Stimulated activated naive CD8-positive, alpha-beta T cell treated with anti-CD3 and anti-CD28 coated beads, Interleukin-15, Interleukin-2, amounts not matched to agents 100 U/mL and 50 U/mL, for 24 hours (primary cell): ENCODE data around the gene DNAJC15.

Source experiments
- ATAC-seq: fragments of 150-1000 bp; cut with Tn5 transposase; one replicate; pipeline ENCODE4 v1.10.0; 2021
- DNase-seq: peaks from one replicate; pipeline ENCODE4 v3.0.0; 2021

Gene DNAJC15

DNA sequence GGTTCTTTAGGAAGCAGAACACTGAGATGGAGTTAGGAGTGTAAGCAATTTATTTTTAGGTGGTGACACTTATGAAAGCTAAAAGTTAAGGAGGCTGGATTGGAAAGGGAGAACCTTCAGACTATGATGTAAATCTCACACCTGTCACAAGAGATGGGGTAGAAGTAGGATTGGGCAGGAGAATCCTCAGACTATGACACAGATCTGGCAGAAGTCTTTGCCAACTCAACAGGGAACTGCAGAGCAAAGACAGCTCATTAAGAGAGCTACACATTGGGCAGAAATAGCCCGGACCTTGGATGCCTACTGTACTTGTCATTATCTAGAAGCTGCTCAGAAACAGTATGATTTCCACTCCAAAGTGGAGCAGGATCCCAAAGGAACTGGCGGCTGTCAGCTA is 134.4 kb downstream of the DNAJC15 start:
- DNase-seq (no peak), ATAC-seq (no peak)

DNA sequence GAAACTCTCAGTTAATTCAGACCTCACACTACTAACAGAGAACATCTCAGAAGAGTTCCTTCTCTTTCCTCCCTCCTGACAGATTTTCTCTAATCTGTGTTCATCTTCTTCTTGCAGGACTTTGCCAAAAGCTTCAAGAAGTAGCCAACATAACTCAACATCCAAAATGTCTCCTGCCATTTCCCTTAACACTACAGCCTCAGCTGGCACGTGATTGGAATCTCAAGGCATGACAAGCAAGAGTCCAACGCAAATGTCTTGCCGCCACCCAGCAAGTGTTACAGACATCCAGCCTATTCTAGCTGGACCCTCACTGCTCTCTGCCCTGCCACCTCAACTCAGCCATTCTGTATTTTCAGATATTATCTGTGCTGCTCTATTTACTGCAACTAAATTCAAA is 135.1 kb downstream of the DNAJC15 start:
- ATAC-seq: no peak

DNA sequence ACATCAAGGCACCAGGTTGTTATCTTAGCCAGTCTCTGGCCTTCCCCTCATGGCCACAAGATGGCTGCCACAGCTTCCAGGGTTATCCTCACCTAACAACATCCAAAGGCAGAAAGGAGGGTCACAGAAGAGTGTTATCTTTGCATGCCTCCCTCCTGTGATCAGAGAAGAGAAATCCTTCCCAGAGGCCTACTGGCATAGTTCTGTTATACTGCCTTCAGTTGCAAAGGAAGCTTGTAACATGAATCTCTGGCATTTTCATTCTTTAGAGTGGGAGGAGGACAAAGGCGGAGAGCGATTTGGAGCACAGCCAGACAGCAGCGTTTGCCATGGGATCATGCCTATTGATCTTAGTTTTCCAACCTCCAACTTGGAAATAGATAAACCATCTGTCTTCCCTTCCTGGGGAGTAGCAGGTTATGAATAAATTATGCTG is 135.7 kb downstream of the DNAJC15 start:
- ATAC-seq (no peak), DNase-seq (no peak)

More for the DNA sequence above, 135.1 kb downstream of the DNAJC15 start:
- DNase-seq: no peak
